HUES6 (cell line): ENCODE data around the gene RTP4.

ENCODE experiments used
- H3K27ac ChIP-seq: 2 replicates; pipeline ENCODE4 v1.7.0; 2013; ENCODE audit warnings: low read depth, mild to moderate bottlenecking, low read length, inconsistent platforms
- H3K27me3 ChIP-seq: 2 replicates; pipeline ENCODE4 v1.6.1; 2013; ENCODE audit warnings: low read length; ENCODE audit not compliant: control insufficient read depth, insufficient read depth
- H3K36me3 ChIP-seq: 2 replicates; pipeline ENCODE4 v1.6.1; 2013; ENCODE audit warnings: low read length; ENCODE audit not compliant: control insufficient read depth, insufficient read depth
- H3K4me1 ChIP-seq: 2 replicates; pipeline ENCODE4 v1.6.1; 2013; ENCODE audit warnings: low read length; ENCODE audit not compliant: control insufficient read depth, insufficient read depth
- H3K4me3 ChIP-seq: 2 replicates; pipeline ENCODE4 v1.5.1; 2013; ENCODE audit warnings: low read depth, low read length
- H3K9ac ChIP-seq: one replicate; pipeline ENCODE4 v1.6.1; 2013; ENCODE audit warnings: mild to moderate bottlenecking, low read length
- H3K9me3 ChIP-seq: 2 replicates; pipeline ENCODE4 v1.6.1; 2013; ENCODE audit warnings: low read depth, low read length; ENCODE audit not compliant: control insufficient read depth, insufficient read depth

RTP4 gene

GRCh38 chr3:187336322-187336721, 31.9 kb upstream of the RTP4 start:
- H3K9ac ChIP-seq, result no peak overlapping the region
- H3K9me3 ChIP-seq, result no peaks in the 10 kb centered on the region
- H3K4me1 ChIP-seq, result peaks cover 17% of the 10 kb centered on the region
- no peak overlapping the region for H3K27ac ChIP-seq
- no peaks in the 10 kb centered on the region for H3K36me3 ChIP-seq
- no peak overlapping the region for H3K4me3 ChIP-seq
- H3K27me3 ChIP-seq, result no peaks in the 10 kb centered on the region

GRCh38 chr3:187340578-187340977, 27.6 kb upstream of the RTP4 start:
- no peak overlapping the region for H3K27ac ChIP-seq
- no peaks in the 10 kb centered on the region for H3K27me3 ChIP-seq
- H3K36me3 ChIP-seq, result no peaks in the 10 kb centered on the region
- no peaks in the 10 kb centered on the region for H3K9me3 ChIP-seq
- peaks cover 6% of the 10 kb centered on the region for H3K4me1 ChIP-seq
- H3K9ac ChIP-seq, result no peak overlapping the region
- H3K4me3 ChIP-seq, result no peak overlapping the region

GRCh38 chr3:187342255-187342654, 25.9 kb upstream of the RTP4 start:
- Histone ChIP-seq H3K9ac (no peak overlapping the region), H3K4me1 (peaks cover 6% of the 10 kb centered on the region), H3K36me3 (no peaks in the 10 kb centered on the region), H3K27ac (no peak overlapping the region), H3K9me3 (no peaks in the 10 kb centered on the region), H3K27me3 (no peaks in the 10 kb centered on the region), H3K4me3 (no peak overlapping the region)

GRCh38 chr3:187343670-187344069, 24.5 kb upstream of the RTP4 start:
- Histone ChIP-seq H3K9me3 (no peaks in the 10 kb centered on the region), H3K4me3 (no peak overlapping the region), H3K27me3 (no peaks in the 10 kb centered on the region), H3K9ac (no peak overlapping the region), H3K27ac (no peak overlapping the region), H3K36me3 (no peaks in the 10 kb centered on the region), H3K4me1 (peaks cover 6% of the 10 kb centered on the region)

- H3K4me3 ChIP-seq, result no peak overlapping the region
- H3K27ac ChIP-seq, result peak overlapping the region; percentile 19; the same call in 1 of the 2 replicates
- H3K9me3 ChIP-seq, result no peaks in the 10 kb centered on the region
- H3K27me3 ChIP-seq, result no peaks in the 10 kb centered on the region
- H3K36me3 ChIP-seq, result no peaks in the 10 kb centered on the region
- peaks cover 7% of the 10 kb centered on the region for H3K4me1 ChIP-seq
- H3K9ac ChIP-seq, result no peak overlapping the region
These were observed 15.3 kb upstream of the RTP4 start for GRCh38 chr3:187352581-187353575.

DNA sequence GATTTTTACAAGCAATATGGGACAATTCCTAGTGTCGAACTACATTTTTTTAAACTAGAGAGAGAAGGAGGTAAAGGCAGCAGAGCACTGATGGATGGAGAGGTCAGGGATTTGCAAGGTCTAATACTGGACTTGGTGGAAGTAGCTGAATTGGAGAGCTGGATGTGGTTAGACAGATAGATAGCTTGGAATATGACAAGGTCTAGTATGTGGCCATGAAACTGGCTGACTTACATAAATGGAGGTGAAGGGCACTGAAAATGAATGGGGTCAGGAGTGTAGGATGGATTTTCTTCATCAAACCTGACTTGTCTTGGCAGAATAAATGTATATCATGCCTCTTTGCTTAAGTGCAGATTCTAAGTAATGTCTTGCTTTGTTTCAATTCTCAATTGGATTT, 10.1 kb upstream of the RTP4 start:
- H3K27ac ChIP-seq, result no peak overlapping the region
- H3K9me3 ChIP-seq, result no peaks in the 10 kb centered on the region
- H3K4me3 ChIP-seq, result no peak overlapping the region
- no peaks in the 10 kb centered on the region for H3K36me3 ChIP-seq
- peaks cover 37% of the 10 kb centered on the region for H3K4me1 ChIP-seq
- no peak overlapping the region for H3K9ac ChIP-seq
- no peaks in the 10 kb centered on the region for H3K27me3 ChIP-seq

GRCh38 chr3:187359798-187360486, 8.2 kb upstream of the RTP4 start:
- no peak overlapping the region; the same call in 1 of the 2 replicates for H3K27ac ChIP-seq

DNA sequence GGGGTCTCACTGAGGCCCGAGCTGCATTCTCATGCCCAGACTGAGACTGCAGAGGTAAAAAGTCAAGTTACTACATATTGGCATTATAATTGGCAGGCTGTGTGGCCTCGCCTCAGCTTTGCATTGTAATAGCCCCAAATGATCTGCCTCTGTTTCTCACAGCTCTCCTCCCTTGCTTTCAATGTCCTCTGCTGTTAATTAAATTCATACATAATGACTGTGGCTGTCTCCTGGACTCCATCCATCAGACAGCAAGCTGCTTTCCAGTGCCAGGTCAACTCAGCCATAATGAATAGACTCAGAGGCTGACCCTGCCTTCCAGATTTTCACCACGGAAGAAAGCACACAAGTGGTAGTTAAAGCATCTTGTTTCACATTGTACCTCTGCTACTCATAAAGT, 7.6 kb upstream of the RTP4 start:
- Histone ChIP-seq H3K4me1 (peaks cover 54% of the 10 kb centered on the region), H3K27me3 (no peaks in the 10 kb centered on the region), H3K9ac (no peak overlapping the region), H3K36me3 (no peaks in the 10 kb centered on the region), H3K4me3 (no peak overlapping the region), H3K27ac (no peak overlapping the region; the same call in 1 of the 2 replicates), H3K9me3 (no peaks in the 10 kb centered on the region)

More at GRCh38 chr3:187359798-187360486, 8.2 kb upstream of the RTP4 start:
- Histone ChIP-seq H3K27me3 (no peaks in the 10 kb centered on the region), H3K4me3 (no peak overlapping the region), H3K4me1 (peaks cover 54% of the 10 kb centered on the region), H3K9me3 (no peaks in the 10 kb centered on the region), H3K9ac (no peak overlapping the region), H3K36me3 (no peaks in the 10 kb centered on the region)

DNA sequence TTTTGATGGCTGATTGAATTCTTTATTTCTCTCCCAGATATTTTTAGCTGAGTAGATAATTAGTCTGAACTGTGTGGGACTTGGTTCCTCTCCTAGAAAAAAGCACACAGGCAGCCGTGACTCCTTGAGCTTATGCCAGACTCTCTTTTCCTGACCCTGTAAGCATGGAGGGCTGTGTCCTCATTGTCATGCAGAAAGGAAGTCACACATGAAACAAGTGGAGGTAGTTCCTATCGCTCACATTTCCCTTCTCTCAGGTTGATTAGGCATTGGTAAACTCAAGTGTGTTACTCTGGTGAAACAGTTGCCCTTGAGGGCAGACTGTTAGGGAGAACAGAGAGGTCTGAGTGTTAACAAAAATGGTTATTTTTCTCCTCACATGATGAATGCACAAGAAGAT, 6.3 kb upstream of the RTP4 start:
- Histone ChIP-seq H3K27ac (0 out of 2 replicates have a peak overlapping the region, but pooled peaks have one; percentile 29), H3K9me3 (no peaks in the 10 kb centered on the region), H3K27me3 (no peaks in the 10 kb centered on the region), H3K4me1 (peaks cover 54% of the 10 kb centered on the region), H3K4me3 (no peak overlapping the region), H3K9ac (no peak overlapping the region), H3K36me3 (no peaks in the 10 kb centered on the region)

DNA sequence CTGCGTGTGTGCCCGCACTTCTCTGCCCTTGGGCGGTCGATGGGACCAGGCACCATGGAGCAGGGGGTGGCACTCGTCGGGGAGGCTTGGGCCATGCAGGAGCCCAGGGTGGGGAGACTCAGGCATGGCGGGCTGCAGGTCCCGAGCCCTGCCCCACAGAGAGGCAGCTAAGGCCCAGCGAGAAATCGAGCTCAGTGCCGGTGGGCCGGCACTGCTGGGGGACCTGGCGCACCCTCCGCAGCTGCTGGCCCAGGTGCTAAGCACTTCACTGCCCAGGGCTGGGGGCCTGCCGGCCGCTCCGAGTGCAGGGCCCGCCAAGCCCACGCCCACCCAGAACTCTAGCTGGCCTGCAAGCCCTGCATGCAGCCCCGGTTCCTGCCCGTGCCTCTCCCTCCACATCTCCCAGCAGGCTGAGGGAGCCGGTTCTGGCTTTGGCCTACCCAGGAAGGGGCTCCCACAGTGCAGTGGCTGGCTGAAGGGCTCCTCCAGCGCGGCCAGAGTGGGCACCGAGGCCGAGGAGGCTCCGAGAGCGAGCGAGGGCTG, 553 bp upstream of the RTP4 start:
- Histone ChIP-seq H3K9me3 (no peaks in the 10 kb centered on the region), H3K27me3 (no peaks in the 10 kb centered on the region), H3K27ac (no peak overlapping the region), H3K4me3 (no peak overlapping the region), H3K9ac (no peak overlapping the region), H3K4me1 (peaks cover 21% of the 10 kb centered on the region), H3K36me3 (no peaks in the 10 kb centered on the region)

GRCh38 chr3:187369089-187369447, 883 bp downstream of the RTP4 start:
- H3K4me3 ChIP-seq, result no peak overlapping the region
- no peaks in the 10 kb centered on the region for H3K27me3 ChIP-seq
- no peaks in the 10 kb centered on the region for H3K9me3 ChIP-seq
- no peaks in the 10 kb centered on the region for H3K36me3 ChIP-seq
- no peak overlapping the region for H3K9ac ChIP-seq
- peaks cover 8% of the 10 kb centered on the region for H3K4me1 ChIP-seq
- no peak overlapping the region for H3K27ac ChIP-seq
